Retina (tissue), 1 donor: ENCODE results near the gene TENT4B.

Experiments
- DNase-seq: peaks from one replicate; pipeline ENCODE4 v3.0.0-alpha.2; 2016

Gene TENT4B

DNA sequence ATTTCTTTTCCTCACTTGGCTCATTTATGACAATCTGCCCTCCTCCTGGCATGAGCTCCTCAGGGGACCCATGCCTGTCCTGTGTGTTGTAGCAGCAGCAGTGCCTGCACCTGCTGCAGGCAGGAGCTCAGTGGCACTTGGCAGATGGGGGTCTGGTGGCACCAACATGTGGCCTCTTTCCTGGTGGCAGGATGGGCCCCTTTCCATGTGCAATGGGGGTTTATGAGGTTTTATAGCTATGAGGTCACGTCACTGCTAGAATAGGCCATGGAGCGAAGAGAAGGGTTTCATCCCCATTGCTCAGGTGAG lies 120.2 kb downstream of the TENT4B start:
- no peak for DNase-seq

- no peak for DNase-seq
Observed at GRCh38 chr16:50273888-50274325, 120.8 kb downstream of the TENT4B start.

- DNase-seq: no peak
Observed at GRCh38 chr16:50274326-50275097, 121.4 kb downstream of the TENT4B start.

- no peak for DNase-seq
Observed at GRCh38 chr16:50275098-50275415, 122.0 kb downstream of the TENT4B start.

- no peak for DNase-seq
Observed at GRCh38 chr16:50275428-50276325, 122.6 kb downstream of the TENT4B start.

- no peak for DNase-seq
Observed at GRCh38 chr16:50276326-50276640, 123.2 kb downstream of the TENT4B start.

DNA sequence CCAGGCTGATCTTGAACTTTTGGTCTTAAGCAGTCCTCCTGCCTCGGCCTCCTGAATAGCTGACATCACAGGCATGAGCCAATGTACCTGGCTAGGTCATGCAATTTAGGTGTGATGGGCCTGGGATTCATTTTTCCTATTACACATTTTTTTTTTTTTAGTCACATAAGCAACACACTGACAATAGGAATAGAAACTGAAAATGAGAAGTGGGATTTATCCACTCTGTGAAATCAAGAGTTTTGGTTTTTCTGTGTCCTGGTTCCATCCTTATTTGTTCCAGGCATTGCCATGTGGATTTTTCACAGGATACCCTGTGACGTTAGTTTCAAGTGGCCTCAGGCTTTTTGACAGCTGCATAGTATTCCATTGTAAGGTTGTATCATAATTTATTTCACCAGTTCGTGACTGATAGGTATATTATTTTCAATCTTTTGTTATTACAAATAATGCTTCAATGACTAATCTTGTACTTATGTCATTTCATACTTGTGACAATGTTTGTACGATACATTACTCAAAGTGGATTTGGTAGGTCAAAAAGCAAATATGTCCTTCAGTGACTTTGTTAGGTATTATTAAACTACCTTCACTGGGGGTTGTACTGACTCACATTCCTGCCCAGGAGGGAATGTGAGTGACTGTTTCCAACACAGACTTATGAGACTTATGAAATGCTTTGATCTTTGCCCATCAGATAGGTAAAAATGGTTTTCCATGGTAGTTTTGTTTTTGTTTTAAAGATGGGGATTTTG lies 123.9 kb downstream of the TENT4B start:
- DNase-seq: no peak

DNA sequence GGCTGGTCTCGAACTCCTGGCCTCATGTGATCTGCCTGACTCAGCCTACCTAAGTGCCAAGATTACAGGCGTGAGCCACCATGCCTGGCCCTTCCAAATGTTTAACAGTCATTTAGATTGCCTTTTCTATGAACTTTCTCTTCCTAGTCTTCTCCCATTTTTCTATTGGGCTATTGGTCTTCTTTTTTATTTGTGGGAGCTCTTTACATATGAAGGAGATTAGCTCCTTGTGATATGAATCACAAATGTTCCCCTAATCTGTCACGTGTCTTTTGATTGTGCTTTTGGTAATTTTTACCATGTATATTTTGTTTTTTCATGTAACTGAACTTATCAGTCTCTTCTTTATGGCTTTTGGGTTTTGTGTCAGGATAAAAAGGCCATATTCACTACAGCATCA lies 125.1 kb downstream of the TENT4B start:
- no peak for DNase-seq

- DNase-seq: no peak
Observed at GRCh38 chr16:50279504-50279865, 126.4 kb downstream of the TENT4B start.

GRCh38 chr16:50280932-50281331 lies 127.8 kb downstream of the TENT4B start:
- no peak for DNase-seq
